GM21528 (cell line): ENCODE data around the gene LRRC3C.
A peak's percentile ranks its signal among the peaks of the same experiment; 100 is the strongest.

Experiments used
- ATAC-seq: cut with Tn5 transposase; IDR thresholded peaks from one replicate; pipeline ENCODE4 v1.9.1; 2021; ENCODE audit warnings: mild to moderate bottlenecking, moderate library complexity; ENCODE audit not compliant: unreplicated experiment, low FRiP score

Gene LRRC3C

GRCh38 chr17:39923836-39924690, 3.5 kb upstream of the LRRC3C start:
- ATAC-seq = no peak

- ATAC-seq = no peak
Measured at GRCh38 chr17:39924691-39925055, 2.9 kb upstream of the LRRC3C start.

GRCh38 chr17:39925282-39926134, 2.0 kb upstream of the LRRC3C start:
- ATAC-seq = no peak

- ATAC-seq = no peak
Measured at GRCh38 chr17:39926135-39926587, 1.4 kb upstream of the LRRC3C start.

GRCh38 chr17:39926588-39927100, 888 bp upstream of the LRRC3C start:
- ATAC-seq = peak; percentile 10

GRCh38 chr17:39927929-39928857, 661 bp downstream of the LRRC3C start:
- peak; percentile 16 for ATAC-seq

- ATAC-seq = no peak
Measured at GRCh38 chr17:39928858-39929645, 1.5 kb downstream of the LRRC3C start.

- no peak for ATAC-seq
Measured at GRCh38 chr17:39929646-39930407, 2.3 kb downstream of the LRRC3C start.

- no peak for ATAC-seq
Measured at GRCh38 chr17:39933912-39934311, 6.4 kb downstream of the LRRC3C start.

- ATAC-seq = no peak
Measured at GRCh38 chr17:39934324-39934723, 6.8 kb downstream of the LRRC3C start.

- ATAC-seq = no peak
Measured at GRCh38 chr17:39935909-39936308, 8.4 kb downstream of the LRRC3C start.

GRCh38 chr17:39937447-39937846, 9.9 kb downstream of the LRRC3C start:
- no peak for ATAC-seq

GRCh38 chr17:39938140-39938869, 10.8 kb downstream of the LRRC3C start:
- no peak for ATAC-seq

GRCh38 chr17:39939106-39939505, 11.6 kb downstream of the LRRC3C start:
- no peak for ATAC-seq

GRCh38 chr17:39939588-39940419, 12.3 kb downstream of the LRRC3C start:
- no peak for ATAC-seq

- ATAC-seq = no peak
Measured at GRCh38 chr17:39943702-39944392, 16.3 kb downstream of the LRRC3C start.

- ATAC-seq = no peak
Measured at GRCh38 chr17:39944393-39944711, 16.8 kb downstream of the LRRC3C start.
